ENCODE measurements around the gene SLC1A3.

Gene SLC1A3

GRCh38 chr5:36734422-36734821 is 128.0 kb downstream of the SLC1A3 start:
- no peak overlapping the region for H3K4me3 ChIP-seq (ENCODE audit: low read depth, low read length)
- TF ChIP-seq, protein P1, sequence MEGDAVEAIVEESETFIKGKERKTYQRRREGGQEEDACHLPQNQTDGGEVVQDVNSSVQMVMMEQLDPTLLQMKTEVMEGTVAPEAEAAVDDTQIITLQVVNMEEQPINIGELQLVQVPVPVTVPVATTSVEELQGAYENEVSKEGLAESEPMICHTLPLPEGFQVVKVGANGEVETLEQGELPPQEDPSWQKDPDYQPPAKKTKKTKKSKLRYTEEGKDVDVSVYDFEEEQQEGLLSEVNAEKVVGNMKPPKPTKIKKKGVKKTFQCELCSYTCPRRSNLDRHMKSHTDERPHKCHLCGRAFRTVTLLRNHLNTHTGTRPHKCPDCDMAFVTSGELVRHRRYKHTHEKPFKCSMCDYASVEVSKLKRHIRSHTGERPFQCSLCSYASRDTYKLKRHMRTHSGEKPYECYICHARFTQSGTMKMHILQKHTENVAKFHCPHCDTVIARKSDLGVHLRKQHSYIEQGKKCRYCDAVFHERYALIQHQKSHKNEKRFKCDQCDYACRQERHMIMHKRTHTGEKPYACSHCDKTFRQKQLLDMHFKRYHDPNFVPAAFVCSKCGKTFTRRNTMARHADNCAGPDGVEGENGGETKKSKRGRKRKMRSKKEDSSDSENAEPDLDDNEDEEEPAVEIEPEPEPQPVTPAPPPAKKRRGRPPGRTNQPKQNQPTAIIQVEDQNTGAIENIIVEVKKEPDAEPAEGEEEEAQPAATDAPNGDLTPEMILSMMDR (IDR thresholded peaks at IDR 0.05; ENCODE audit: insufficient read depth, low read depth, low read length, missing control alignments) = no peak
- DNase-seq (ENCODE audit: low read depth) = peak; percentile 30

DNA sequence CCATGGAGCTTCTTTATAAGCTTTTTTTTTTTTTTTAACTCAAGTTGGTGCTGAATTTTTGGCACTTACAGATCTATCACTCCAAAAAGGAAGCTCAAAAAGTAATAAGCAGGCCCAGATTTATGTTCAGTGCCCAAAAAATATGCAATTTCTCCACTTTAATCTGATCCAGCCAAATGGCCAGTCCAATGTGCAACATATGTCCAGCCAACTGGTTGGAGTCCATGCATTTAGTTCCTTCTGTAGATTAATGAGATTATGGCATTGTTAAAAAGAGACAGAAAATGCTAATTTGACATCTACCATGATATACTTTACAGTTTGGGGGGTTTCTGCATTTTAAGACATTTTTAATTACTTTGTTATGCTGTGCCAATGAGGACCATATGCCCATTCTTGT is 129.5 kb downstream of the SLC1A3 start:
- TF ChIP-seq, protein P1 (IDR thresholded peaks at IDR 0.05; ENCODE audit: insufficient read depth, low read depth, low read length, missing control alignments) = no peak
- no peak for DNase-seq (ENCODE audit: low read depth)
- no peak overlapping the region for H3K4me3 ChIP-seq (ENCODE audit: low read depth, low read length)
